HG03135 (cell line): ENCODE measurements around the gene MMD2.
"Not testable (repeated sequence)": the region's sequence is repeated elsewhere in the genome, so short reads cannot be mapped to it uniquely, and the experiment has no call there.

ENCODE experiments used
- ATAC-seq: cut with Tn5 transposase; IDR thresholded peaks from one replicate; pipeline ENCODE4 v1.9.1; 2021; ENCODE audit warnings: mild to moderate bottlenecking, moderate library complexity; ENCODE audit not compliant: unreplicated experiment

The MMD2 gene

GRCh38 chr7:4904346-4904745, 54.6 kb downstream of the MMD2 start:
- no peak for ATAC-seq

DNA sequence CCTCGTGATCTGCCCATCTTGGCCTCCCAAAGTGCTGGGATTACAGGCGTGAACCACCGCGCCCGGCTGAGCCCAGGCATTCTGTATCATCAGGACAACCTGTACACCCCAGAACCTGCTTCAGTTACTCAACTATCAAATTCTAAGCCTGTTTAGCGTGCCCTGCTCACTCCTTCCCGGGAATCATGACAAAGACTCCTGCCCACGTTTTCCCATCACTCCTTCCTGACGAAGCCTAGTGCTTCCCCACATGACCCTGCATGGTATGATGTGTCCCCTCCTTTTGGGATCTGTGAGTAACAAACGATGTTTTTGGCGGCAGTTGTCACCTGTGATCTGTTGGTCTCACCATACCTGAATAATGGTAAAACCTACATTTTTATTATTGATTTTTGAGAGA, 63.2 kb downstream of the MMD2 start:
- no peak for ATAC-seq

DNA sequence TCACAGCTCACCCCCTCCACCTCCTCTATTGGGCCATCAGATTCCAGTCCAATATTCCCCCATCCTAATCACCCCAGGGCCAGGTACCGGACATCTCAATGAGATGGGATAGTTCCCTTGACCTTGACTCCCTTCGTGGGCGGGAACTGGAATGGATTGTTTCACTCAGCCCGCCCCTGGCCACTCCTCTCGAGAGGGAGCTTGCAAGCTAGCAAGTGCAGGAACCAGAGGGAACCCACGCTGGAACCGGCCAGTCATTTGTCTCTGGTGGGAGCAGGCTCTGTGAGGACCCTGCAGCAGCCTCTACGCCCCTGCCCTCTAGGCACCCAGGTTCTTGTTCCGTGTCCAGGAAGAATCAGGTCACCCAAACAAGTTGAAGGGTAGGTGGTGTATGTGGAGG, 64.5 kb downstream of the MMD2 start:
- no peak for ATAC-seq

GRCh38 chr7:4893929-4894475, 65.0 kb downstream of the MMD2 start:
- ATAC-seq: no peak

DNA sequence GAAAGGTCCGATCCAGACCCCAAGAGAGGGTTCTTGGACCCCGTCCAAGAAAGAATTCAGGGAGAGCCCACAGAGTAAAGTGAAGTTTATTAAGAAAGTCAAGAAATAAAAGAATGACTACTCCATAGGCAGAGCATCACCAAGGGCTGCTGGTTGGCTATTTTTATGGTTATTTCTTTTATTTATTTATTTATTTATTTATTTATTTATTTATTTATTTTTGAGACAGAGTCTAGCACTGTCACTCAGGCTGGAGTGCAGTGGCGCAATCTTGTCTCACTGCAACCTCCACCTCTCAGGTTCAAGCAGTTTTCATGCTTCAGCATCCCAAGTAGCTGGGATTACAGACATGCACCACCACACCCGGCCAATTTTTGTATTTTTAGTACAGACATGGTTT, 65.8 kb downstream of the MMD2 start:
- not testable (repeated sequence) for ATAC-seq

DNA sequence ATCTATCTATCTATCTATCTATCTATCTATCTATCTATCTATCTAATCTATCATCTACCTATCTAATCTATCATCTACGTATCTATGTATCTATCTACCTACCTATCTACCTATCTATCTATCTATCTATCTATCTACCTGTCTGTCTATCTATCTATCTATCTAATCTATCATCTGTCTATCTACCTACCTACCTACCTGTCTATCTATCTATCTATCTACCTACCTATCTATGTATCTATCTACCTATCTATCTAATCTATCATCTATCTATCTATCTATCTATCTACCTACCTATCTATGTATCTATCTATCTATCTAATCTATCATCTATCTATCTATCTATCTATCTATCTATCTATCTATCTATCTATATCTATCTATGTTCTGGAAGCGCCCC, 67.5 kb downstream of the MMD2 start:
- not testable (repeated sequence) for ATAC-seq

- ATAC-seq: no peak
Measured at GRCh38 chr7:4889682-4890081, 69.3 kb downstream of the MMD2 start.

DNA sequence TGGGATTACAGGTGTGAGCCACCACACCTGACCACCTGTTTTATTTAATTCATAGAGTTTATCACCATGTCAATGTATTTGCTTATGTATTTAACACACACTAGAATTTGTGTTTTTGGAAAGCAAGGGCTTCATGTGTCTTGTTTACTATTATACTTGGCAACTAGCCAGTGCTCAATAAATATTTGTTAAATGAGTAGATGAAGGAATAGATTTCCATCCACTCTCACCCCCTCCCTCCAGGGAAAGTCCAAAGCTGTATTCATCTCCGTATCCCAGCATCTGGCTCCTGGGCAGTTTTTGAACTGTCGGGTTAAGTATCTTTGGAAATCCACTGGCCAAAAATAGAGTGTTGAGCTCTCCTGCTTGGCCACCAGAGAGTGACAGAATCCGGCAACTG, 70.8 kb downstream of the MMD2 start:
- no peak for ATAC-seq

DNA sequence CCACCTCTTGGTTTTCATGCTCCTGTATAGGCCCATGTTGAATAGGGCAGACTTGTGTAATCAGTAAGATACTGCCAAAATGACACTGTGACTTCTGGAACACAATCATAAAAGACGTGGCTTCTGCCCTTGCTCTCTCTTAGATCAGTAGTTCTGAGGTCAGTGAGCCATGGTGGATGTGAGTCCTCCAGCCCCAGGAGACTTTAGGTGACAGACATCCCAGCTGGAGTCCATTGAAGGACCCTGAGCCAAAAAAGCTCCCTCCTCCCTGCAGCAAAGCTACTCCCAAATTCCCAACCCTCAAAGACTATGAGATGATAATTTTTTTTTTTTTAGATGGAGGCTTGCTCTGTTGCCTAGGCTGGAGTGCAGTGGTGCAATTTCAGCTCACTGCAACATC, 72.3 kb downstream of the MMD2 start:
- no peak for ATAC-seq

GRCh38 chr7:4885317-4885807, 73.6 kb downstream of the MMD2 start:
- no peak for ATAC-seq

- no peak for ATAC-seq
Measured at GRCh38 chr7:4884164-4884563, 74.8 kb downstream of the MMD2 start.

DNA sequence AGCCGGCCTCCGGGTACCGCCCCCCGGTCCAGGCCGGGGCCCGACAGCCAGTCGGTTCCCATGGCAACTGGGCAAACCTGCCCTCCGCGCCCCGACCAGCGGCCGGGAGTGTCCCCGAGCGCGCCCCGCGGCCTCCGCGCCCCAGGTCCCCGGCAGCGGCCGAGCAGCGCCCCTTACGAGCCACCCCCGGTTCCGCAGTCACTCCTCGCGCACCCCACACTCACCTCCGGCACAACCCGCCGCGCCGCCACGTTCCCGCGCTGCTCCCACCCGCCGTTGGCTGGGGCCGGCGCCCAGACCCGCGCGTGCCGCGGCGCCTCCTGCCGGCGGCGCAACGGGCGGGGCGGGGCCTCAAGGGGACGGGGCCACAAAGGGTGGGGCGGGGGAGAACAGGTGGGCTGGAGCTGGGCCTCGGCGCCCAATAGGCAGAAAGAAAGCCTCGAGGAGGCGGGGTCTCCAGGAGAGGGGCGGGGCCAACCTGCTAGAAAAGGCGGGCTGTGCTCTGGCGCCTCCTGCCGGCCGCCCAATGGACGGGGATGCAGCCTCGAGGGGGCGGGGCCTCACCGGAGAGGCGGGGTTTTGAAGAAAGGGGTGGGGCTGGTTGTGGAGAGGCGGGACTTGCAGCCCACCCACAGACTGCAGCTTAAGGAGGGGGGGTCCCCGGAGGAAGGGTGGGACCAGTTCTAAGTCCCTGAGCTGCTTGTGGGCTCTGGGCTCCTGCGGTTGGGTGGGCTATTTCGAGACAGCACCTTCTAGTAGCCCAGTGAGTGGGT, 75.4 kb downstream of the MMD2 start, which contains the start of gene RADIL:
TSS of gene RADIL (minus strand) at position 345 of the 773 bp plus-strand sequence. CDS start 5,577 bp downstream, outside the sequence.
- peak; percentile 79 for ATAC-seq

GRCh38 chr7:4883033-4883371, 76.0 kb downstream of the MMD2 start:
- no peak for ATAC-seq

DNA sequence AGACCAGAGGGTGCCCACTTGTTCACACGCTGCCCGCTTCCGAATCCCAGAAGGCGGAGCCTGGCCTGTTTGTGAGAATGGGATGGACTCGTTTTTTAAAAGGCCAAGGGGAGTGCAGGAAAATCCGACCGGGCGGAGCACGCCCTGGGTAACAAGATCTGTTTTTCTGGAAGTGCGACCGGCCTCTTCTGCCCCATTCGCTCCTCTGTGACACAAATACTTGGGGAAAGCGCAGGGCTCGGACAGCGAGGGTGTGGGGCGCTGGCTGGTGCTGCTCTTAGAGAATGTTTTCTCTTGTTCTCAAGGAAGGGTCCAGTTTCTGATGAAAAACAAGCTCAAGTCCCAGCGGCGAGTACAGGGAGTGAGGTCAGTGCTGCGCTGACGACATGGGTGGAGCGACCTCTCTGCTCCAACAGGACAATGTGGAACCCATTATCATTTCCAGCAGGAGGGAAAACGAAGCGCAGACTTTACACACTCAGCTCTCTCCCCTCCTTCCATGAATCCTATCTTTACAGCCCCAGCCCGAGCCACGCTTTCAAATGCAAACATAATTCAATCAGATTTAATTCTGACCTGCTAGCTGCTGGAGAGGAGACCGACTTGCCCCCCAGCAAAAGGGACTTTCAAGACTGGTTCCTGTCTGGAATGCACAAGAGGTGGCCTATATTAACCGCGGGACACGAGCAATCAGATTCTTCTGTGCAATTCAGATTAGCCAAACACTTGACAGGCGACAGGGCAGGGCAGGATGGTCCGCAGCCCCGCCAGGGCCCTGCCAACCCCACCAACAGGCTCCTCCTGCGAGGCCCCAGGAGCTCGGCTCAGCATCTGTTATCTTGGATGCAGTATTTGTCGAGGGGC, 76.6 kb downstream of the MMD2 start:
- ATAC-seq: no peak

DNA sequence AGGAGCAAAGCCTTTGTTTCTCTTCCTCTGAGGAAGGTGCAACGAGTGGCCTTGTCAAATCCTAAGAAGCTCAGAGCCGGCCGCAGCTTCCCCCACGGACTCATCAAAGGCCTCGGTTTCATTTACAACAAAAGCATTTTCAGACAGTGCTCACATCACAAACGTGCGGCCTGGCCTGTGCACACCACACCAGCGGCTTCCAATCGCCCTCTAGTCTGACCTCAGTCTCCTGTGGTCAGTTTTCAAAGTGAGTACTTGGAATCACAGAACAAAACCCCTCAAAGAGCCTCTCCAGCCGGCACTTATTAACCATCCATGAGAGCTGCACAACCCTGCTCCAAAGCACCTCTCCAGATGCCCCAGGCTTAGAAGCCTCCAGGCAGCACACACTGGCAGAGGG, 78.8 kb downstream of the MMD2 start:
- ATAC-seq: no peak

GRCh38 chr7:4879396-4880081, 79.4 kb downstream of the MMD2 start:
- ATAC-seq: no peak

- ATAC-seq: no peak
Measured at GRCh38 chr7:4878336-4879335, 80.4 kb downstream of the MMD2 start.

DNA sequence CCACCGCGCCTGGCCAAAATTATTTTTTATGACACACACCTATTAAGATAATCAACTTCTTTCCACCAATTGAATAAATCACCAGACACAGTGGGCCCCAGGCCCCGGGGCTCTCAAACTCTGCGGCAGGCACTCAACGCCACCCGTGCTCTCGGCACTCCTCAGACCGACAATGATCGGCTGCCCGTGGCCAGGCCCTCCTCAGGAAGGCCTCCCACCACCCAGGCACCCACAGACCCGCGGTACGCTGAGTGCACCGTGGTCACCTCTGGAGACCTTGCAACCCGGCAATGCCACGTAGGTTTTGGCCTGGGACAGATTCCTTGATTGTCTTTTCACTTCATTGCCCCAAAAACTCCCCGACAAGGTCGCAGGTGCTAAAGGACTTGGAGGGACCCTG, 82.4 kb downstream of the MMD2 start:
- ATAC-seq: no peak

- ATAC-seq: no peak
Measured at GRCh38 chr7:4875391-4875790, 83.6 kb downstream of the MMD2 start.
